Heart left ventricle (tissue), 13 donors: Measurements from ENCODE around the gene ARHGAP30.

Source experiments
- POLR2A ChIP-seq, 2 donors: fragments of 450-650 bp; IDR thresholded peaks; one replicate each; pipeline ENCODE4 v1.6.1; 2017; ENCODE audit warnings: antibody characterized with exemption in 2 of 2, mild to moderate bottlenecking in 2 of 2, moderate library complexity in 2 of 2
- TF ChIP-seq, protein P1 (sequence below), 12 donors: fragments of 200-600 bp; sonication (generic) in 4 of 12; IDR thresholded peaks; one replicate each; pipeline versions ENCODE4 v1.5.0 to v1.8.0; 2018 to 2022; ENCODE audit warnings: antibody characterized with exemption in 12 of 12, mild to moderate bottlenecking in 5 of 12
- donor health status: ischemic (EF 13 %, LVEDD 7.1; RV severe dilation, severe dysfunction).
- donor health status: DM: no; HTN: yes; CAD: no.
- donor health status: DM: no; HTN: no; CAD: no.
- donor health status: ischemic (EF 25% LVEDD 6.9; RV normal size, moderate dysfunction).
- donor health status: ischemic (EF 25% LVEDD 5.7; RV mildly dilated, moderate dysfunction).
- donor health status: ischemic (EF 35%, LVEDD 5.7; RV mildly dilated, moderate dysfunction).
- donor health status: nonischemic (EF 11% LVEDD 7.7; RV severe dilation, severe dysfunction).
- donor health status: DM: yes; HTN: yes; CAD: no.
- donor health status: PGD.
- donor health status: ischemic (EF 29% LVEDD 5.4; RV normal size, mild dysfunction).
- donor health status: nonischemic (EF 23%, LVEDD 6.1; RV moderate dilation, normal function).

DNA sequence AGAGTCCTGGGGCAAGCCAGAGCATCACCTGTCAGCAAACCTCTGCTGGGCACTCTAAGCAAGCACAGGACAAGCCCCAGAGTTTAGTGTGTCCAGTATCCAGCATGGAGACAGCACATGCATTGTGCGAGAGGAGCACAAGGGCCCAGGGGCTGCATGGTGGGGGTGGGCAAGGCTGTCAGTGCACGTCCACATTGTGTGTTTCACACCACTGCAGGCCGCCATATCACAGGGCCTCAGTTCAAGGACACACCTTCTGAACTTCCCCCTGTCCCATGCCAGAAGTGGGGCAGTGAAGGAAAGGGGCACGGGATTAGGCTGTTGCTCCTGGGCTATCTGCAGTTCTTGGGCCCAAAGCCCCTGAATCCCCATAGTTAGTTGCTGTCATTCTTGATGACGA, 30.1 kb downstream of the ARHGAP30 start:
- no peak for TF ChIP-seq POLR2A (IDR thresholded peaks at IDR 0.05)
- TF ChIP-seq, protein P1, sequence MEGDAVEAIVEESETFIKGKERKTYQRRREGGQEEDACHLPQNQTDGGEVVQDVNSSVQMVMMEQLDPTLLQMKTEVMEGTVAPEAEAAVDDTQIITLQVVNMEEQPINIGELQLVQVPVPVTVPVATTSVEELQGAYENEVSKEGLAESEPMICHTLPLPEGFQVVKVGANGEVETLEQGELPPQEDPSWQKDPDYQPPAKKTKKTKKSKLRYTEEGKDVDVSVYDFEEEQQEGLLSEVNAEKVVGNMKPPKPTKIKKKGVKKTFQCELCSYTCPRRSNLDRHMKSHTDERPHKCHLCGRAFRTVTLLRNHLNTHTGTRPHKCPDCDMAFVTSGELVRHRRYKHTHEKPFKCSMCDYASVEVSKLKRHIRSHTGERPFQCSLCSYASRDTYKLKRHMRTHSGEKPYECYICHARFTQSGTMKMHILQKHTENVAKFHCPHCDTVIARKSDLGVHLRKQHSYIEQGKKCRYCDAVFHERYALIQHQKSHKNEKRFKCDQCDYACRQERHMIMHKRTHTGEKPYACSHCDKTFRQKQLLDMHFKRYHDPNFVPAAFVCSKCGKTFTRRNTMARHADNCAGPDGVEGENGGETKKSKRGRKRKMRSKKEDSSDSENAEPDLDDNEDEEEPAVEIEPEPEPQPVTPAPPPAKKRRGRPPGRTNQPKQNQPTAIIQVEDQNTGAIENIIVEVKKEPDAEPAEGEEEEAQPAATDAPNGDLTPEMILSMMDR (IDR thresholded peaks at IDR 0.05), result no peak
